ENCODE data around the gene SLC25A25. TPM values are rescaled to one million over a fixed set of nuclear protein-coding genes. Genes with fewer than 3 reads are reported as not detected.
"Not testable (repeated sequence)": the region's sequence is repeated elsewhere in the genome, so short reads cannot be mapped to it uniquely, and the experiment has no call there.

SLC25A25 gene
- total and polyA plus RNA-seq, 5 donors = 5.8 to 16.1 (median 6.7) TPM

DNA sequence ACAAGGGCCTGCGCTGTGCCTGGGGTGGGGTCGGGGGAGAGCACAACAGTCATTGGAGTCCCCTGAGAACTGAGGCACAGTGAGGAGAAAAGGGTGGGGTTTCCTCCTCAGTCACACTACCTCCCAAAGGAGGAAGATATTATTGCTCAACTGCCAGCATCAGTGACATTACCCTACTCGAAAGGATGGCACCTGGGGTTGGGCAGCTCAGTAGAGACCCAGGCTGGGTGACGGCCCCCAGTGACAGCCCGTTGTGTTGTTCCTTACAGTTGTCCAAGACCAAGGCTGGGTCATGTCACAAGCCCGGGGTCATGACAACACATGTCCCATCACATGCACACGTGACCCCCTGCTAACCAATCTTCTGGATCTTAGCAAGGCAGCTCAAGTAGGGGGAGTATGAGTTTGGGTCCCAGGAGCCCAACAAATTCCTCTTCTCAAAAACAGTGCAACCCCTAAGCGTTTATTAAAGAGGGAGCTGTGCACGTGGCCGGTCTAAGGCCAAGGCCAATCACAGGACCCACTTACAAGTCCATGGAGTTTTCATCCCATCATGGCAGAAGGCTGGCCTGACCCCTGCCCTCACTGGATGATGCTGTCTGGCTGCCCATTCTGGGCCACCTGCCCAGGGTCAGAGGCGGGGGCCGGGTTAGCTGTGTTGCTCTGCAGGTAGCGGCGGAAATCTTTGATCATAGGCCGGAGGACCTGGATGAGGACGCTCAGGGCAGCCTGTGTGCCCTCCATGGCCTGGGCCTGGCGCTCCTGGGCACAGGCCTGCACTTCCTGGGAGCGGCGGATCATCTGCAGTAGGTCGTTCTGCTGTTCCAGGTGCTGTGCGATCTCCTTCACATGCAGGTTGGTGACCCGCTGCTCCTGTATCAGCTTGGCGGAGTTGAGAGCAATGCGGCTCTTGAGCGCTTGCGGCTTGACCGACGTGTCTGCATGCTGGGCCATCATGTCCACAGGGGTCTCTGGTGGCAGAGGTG, 4.9 kb upstream of the SLC25A25 start:
- DNase-seq (no peak), ATAC-seq (peak in 1 of 2 donors; percentile 2)
- Histone ChIP-seq H3K27ac (ENCODE audit: low read length) (no peak overlapping the region), H3K4me3 (ENCODE audit: low read length) (no peak overlapping the region), H3K27me3 (ENCODE audit: control insufficient read depth, insufficient read depth) (no peaks in the 10 kb centered on the region), H3K9me3 (ENCODE audit: control insufficient read depth, low read length) (no peaks in the 10 kb centered on the region), H3K4me1 (ENCODE audit: control insufficient read depth, insufficient read depth, low read length) (peaks cover 11% of the 10 kb centered on the region)
- 92% methylated on average over 28 of the region's 28 CpGs for WGBS
- intact Hi-C loops (cut with DNase I) = no loop called here

DNA sequence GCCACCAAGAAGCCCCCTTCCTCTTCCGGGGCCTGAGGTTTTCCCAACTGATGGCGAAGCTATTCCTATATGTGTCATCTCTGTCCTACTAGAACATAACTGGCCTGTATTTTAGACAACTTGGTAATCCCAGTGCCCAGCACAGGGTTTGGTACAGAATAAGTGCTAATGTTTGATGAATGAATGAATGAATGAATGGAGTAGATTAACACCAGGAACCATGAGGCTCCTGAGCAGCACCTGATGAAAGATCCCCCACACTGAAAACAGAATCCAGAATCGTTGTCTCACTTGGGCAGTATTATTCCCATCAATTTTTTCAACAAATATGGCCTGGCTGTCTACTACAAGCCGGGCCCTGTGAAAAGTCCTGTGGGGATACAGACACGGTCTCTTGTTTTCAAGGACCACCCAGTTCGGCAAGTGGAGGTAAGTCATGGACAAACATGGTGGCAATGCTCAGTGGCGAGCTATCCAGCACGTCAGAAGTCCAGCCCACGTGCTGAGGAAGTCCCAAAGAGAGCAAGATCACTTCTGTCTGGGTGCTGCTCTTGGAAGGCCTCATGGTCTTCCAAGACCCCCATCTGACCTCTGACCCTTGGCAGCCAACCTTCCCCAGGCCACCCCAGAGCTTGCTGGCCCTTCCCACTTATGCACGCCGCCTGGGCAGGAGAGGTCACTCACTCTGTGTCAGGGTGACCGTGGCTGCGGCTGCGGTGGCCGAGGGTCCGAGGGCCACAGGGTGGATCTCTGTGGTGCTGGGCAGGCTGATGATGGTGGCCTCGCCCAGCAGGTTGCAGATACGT, 1.9 kb upstream of the SLC25A25 start:
- peak; percentile 40 to 81 (median 73) for DNase-seq
- no peak overlapping the region for H3K27ac ChIP-seq (ENCODE audit: low read length)
- peaks cover 13% of the 10 kb centered on the region for H3K4me1 ChIP-seq (ENCODE audit: control insufficient read depth, insufficient read depth, low read length)
- H3K4me3 ChIP-seq (ENCODE audit: low read length) = peak overlapping the region; percentile 45
- H3K9me3 ChIP-seq (ENCODE audit: control insufficient read depth, low read length) = no peaks in the 10 kb centered on the region
- no peak for ATAC-seq
- WGBS = 93% methylated on average over 18 of the region's 18 CpGs
- no peaks in the 10 kb centered on the region for H3K27me3 ChIP-seq (ENCODE audit: control insufficient read depth, insufficient read depth)
- intact Hi-C loops (cut with DNase I) = no loop called here

DNA sequence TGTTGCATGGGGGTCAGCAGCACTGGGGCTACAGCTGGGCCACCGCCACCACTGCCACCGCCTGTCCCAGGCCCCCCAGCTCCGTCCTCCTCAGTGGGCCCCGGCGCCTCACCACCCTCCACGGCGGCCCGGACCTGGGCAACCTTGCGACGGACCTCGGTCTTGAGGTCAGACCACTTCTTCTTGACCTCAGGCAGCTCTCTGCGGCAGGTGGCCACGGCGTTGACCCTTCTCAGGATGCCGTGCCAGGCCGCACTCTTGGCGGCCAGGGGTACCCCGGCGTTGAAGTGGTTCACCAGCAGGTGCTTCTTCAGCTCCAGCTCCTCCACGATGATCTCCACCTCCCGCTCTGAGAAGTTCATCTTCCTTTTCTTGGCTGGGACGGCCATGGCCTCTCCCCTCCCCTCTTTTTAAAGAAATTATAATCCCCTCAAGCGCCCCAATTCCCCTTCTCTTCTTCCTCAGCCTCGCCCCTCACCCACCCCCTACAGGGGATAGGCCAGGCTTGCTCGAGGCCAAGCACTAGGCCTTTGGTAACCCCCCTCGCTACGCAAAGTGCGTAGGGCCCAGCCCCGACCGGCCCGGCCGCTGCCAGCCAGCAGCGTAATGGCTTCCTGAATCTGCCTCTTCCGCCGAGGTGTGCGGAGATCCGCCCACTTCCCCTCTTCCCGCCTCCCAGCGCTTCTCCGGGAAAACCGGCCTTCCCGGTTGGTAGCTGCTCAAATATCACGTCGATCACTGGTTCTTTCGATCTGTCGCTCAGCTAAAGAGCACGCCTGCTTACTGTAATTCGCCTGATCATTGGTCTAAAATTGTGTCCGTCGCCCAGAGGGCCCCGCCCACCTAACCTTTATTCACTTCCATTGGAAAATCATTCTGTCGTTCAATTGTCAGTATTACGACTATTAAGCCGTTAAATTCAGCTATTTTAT, 1.1 kb upstream of the SLC25A25 start, which contains the start of gene NAIF1:
Gene NAIF1, minus strand, starts transcription at position 608 of the 932 bp plus-strand sequence. Its CDS starts 219 bp downstream, at position 389.
- Histone ChIP-seq H3K27me3 (ENCODE audit: control insufficient read depth, insufficient read depth) (no peaks in the 10 kb centered on the region), H3K4me1 (ENCODE audit: control insufficient read depth, insufficient read depth, low read length) (peaks cover 13% of the 10 kb centered on the region), H3K4me3 (ENCODE audit: low read length) (peak within 1 kb of the TSS; percentile 91), H3K27ac (ENCODE audit: low read length) (peak within 1 kb of the TSS; percentile 99), H3K9me3 (ENCODE audit: control insufficient read depth, low read length) (no peaks in the 10 kb centered on the region)
- intact Hi-C loops (cut with DNase I) = no loop called here
- DNase-seq = peak; percentile 97 to 98 (median 98)
- ATAC-seq = peak; percentile 86 to 88
- WGBS = 36% methylated on average over 54 of the region's 54 CpGs

DNA sequence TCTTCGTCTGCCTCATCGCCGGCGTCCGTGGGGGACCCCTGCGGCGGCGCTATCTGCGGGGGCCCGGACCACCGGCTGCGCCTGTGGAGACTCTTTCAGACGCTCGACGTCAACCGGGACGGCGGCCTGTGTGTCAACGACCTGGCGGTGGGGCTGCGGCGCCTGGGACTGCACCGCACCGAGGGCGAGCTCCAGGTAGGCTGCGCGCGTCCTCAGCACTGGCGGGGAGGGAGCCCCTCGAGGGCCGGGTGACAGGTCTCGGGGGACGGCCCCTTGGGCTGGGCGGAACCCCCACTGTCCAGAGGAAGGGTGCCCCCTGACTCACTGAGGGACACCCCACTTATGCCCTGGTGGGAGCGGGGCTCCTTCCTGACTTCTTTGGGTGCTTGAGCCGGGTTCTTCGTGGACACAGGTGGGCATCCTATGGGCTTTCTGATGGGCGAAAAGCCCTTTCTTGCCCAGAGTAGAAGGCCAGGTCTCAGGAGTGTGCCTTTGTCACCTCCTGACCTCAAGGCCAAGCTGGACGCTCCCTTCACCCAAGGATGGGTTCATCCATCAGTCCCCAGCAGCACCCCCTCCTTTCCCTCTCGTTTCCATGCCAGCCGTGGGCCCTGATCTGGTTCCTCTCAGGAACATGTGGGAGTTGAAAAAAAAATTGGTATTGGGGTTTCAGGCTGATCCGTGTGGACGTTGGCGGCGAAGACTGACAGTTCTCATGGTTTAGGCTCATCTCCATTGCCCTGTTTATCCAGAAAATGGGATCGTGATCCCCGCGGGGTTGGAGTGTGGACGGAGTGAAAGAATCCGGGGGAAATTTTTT, 564 bp downstream of the SLC25A25 start:
- no peaks in the 10 kb centered on the region for H3K27me3 ChIP-seq (ENCODE audit: control insufficient read depth, insufficient read depth)
- ATAC-seq (no peak), DNase-seq (peak; percentile 55 to 77 (median 56))
- H3K9me3 ChIP-seq (ENCODE audit: control insufficient read depth, low read length) = no peaks in the 10 kb centered on the region
- peaks cover 14% of the 10 kb centered on the region for H3K4me1 ChIP-seq (ENCODE audit: control insufficient read depth, insufficient read depth, low read length)
- intact Hi-C loops (cut with DNase I) = no loop called here
- peak overlapping the region; percentile 91 for H3K4me3 ChIP-seq (ENCODE audit: low read length)
- 2% methylated on average over 50 of the region's 50 CpGs for WGBS
- H3K27ac ChIP-seq (ENCODE audit: low read length) = peak overlapping the region; percentile 88

DNA sequence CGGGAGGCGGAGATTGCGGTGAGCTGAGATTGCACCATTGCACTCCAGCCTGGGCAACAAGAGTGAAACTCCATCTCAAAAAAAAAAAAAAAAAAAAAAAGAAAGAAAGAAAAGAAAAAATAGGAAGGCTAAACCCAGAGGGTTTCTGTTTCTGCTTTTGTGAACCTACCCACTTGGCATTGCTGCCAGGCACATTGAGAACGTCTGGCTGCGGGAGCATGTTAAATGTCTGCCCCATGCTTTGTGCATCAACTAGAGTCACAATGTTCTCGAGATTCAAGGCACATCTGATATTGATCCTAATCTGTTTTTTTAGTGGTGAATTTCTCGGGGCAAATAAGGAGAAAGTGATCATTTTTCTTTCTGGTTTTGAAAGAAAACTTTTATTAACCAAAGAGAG, 2.8 kb downstream of the SLC25A25 start:
- Histone ChIP-seq H3K27ac (ENCODE audit: low read length) (no peak overlapping the region), H3K9me3 (ENCODE audit: control insufficient read depth, low read length) (no peaks in the 10 kb centered on the region), H3K4me3 (ENCODE audit: low read length) (no peak overlapping the region), H3K27me3 (ENCODE audit: control insufficient read depth, insufficient read depth) (no peaks in the 10 kb centered on the region), H3K4me1 (ENCODE audit: control insufficient read depth, insufficient read depth, low read length) (peaks cover 16% of the 10 kb centered on the region)
- intact Hi-C loops (cut with DNase I) = no loop called here
- 77% methylated on average over 7 of the region's 7 CpGs for WGBS
- DNase-seq (no peak), ATAC-seq (no peak)

DNA sequence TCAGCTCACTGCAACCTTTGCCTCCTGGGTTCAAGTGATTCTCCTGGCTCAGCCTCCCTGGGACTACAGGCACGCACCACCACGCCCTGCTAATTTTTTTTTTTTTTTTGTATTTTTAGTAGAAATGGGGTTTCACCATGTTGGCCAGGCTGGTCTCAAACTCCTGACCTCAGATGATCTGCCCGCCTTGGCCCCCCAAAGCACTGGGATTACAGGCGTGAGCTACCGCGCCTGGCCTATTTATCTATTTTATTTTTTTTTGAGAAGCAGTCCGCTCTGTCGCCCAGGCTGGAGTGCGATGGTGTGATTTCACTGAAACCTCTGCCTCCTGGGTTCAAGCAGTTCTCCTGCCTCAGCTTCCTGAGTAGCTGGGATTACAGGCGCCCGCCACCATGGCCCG, 3.4 kb downstream of the SLC25A25 start:
- intact Hi-C loops (cut with DNase I); DNase-seq; ATAC-seq; H3K4me3 ChIP-seq (ENCODE audit: low read length); H3K9me3 ChIP-seq (ENCODE audit: control insufficient read depth, low read length); H3K27me3 ChIP-seq (ENCODE audit: control insufficient read depth, insufficient read depth): not testable (repeated sequence)
- Histone ChIP-seq H3K27ac (ENCODE audit: low read length) (peak overlapping the region; percentile 1), H3K4me1 (ENCODE audit: control insufficient read depth, insufficient read depth, low read length) (peaks cover 11% of the 10 kb centered on the region)
- 92% methylated on average over 12 of the region's 12 CpGs for WGBS

DNA sequence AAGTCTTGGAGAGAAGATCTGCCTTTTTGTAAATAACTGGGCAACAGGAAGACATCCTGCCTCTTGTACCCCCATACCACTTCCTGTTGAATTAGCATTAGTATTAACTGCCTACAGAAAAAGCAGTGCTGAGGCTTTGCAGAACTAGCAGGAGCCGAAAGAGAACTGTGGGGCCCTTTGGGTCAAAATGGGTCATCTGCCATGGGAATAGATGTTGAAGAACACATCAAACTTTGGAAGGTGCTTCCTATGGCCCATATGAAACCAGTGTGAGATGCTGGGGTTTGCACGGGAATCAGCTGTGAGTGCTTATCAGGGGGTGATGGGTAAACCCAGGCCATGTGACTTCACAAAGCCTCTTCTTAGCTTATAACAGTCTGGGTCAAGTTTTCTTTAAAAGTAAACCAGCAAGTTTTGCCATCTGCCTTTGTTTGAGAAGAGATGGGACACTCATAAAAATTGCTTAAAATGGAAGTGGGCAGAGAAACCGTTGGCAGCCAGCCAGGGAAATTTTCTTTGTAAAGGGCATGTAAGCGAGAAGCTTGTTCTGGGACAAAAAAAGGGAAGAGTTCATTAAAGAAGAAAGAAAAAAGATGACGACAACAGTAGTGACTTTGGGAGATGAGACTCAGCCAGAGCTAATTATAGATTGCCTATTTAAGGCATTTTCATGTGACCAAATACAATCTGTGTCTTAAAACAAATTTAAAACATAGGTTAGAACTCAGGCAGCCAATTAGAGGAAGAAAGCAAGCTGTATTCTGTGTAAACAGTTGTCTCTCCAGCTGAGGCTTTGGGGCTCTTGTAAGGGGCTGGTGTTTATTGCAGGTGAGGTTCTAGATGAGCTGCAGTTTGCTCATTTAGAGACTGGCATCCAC, 4.4 kb downstream of the SLC25A25 start:
- Histone ChIP-seq H3K4me3 (ENCODE audit: low read length) (peak overlapping the region; percentile 0), H3K9me3 (ENCODE audit: control insufficient read depth, low read length) (no peaks in the 10 kb centered on the region), H3K27ac (ENCODE audit: low read length) (peak overlapping the region; percentile 91), H3K4me1 (ENCODE audit: control insufficient read depth, insufficient read depth, low read length) (peaks cover 7% of the 10 kb centered on the region), H3K27me3 (ENCODE audit: control insufficient read depth, insufficient read depth) (no peaks in the 10 kb centered on the region)
- intact Hi-C loops (cut with DNase I) = no loop called here
- ATAC-seq (no peak), DNase-seq (peak; percentile 75 to 88 (median 81))
- whole genome bisulfite sequencing = 8% methylated on average over 5 of the region's 5 CpGs

DNA sequence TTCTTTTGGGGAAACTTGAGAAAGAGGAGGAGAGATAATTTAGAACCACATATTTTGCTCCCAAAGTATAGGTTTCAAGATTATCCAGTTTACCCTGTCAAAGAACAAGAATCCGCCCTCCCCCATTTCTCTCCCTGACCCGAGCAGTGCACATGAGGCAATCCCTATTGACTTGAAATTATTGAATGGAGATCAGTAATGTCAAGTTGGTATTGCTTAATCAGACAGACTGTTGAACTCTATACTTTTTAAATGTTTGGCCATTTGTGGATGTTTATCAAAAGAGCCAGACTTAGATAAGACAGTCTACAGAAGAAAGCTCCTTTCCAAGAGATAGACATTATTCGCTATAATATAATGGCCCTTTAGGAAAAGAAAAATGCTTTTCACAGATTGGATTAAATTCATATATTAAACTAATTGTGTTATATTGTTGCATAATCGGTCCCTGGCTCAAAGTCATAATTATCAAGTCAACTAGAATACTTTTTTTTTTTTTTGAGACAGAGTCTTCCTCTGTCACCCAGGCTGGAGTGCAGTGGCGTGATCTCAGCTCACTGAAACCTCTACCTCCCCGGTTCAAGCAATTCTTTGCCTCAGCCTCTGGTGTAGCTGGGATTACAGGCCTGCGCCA, 5.3 kb downstream of the SLC25A25 start:
- DNase-seq (no peak), ATAC-seq (no peak)
- intact Hi-C loops (cut with DNase I) = no loop called here
- Histone ChIP-seq H3K27me3 (ENCODE audit: control insufficient read depth, insufficient read depth) (no peaks in the 10 kb centered on the region), H3K4me1 (ENCODE audit: control insufficient read depth, insufficient read depth, low read length) (peaks cover 11% of the 10 kb centered on the region), H3K9me3 (ENCODE audit: control insufficient read depth, low read length) (no peaks in the 10 kb centered on the region), H3K27ac (ENCODE audit: low read length) (peak overlapping the region; percentile 51), H3K4me3 (ENCODE audit: low read length) (no peak overlapping the region)
- WGBS = 62% methylated on average over 7 of the region's 7 CpGs
